GM12865 (cell line): ENCODE results near the gene LRRC4C.
A peak's percentile ranks its signal among the peaks of the same experiment; 100 is the strongest.

Experiments
- DNase-seq: peaks from one replicate; pipeline ENCODE4 v3.0.0; 2010; ENCODE audit warnings: low read depth
- H3K4me3 ChIP-seq: 2 replicates; pipeline ENCODE4 v1.5.1; 2011; ENCODE audit warnings: mild to moderate bottlenecking, low read depth, low read length, control low read depth
- TF ChIP-seq, protein P1 (sequence below): IDR thresholded peaks from 2 replicates; pipeline ENCODE4 v1.5.1; 2011; ENCODE audit warnings: low read length, control low read depth, low read depth, inconsistent platforms; ENCODE audit not compliant: insufficient read depth; ENCODE audit errors: missing control alignments

LRRC4C gene

DNA sequence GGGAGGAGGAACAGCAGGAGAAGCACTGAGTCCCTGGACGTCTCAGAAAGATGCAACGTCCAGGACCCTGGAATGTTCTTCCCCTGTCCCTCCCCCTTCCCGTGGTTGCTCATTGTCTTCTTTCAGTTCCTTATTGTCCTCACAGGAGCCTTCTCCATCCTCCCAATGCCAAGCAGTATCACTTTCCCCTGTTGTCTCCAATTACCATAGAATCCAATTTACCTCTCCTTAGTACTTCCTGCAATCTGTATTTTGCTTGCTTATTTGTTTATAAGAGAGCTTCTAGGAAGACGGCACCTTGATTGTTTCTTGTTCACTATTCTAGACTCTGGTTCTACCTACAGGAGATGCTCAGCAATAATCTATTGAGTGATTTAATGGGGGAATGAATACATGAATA, 1273.7 kb downstream of the LRRC4C start:
- no peak overlapping the region for H3K4me3 ChIP-seq
- TF ChIP-seq, protein P1, sequence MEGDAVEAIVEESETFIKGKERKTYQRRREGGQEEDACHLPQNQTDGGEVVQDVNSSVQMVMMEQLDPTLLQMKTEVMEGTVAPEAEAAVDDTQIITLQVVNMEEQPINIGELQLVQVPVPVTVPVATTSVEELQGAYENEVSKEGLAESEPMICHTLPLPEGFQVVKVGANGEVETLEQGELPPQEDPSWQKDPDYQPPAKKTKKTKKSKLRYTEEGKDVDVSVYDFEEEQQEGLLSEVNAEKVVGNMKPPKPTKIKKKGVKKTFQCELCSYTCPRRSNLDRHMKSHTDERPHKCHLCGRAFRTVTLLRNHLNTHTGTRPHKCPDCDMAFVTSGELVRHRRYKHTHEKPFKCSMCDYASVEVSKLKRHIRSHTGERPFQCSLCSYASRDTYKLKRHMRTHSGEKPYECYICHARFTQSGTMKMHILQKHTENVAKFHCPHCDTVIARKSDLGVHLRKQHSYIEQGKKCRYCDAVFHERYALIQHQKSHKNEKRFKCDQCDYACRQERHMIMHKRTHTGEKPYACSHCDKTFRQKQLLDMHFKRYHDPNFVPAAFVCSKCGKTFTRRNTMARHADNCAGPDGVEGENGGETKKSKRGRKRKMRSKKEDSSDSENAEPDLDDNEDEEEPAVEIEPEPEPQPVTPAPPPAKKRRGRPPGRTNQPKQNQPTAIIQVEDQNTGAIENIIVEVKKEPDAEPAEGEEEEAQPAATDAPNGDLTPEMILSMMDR, result no peak
- DNase-seq, result no peak

GRCh38 chr11:40183073-40184064, 1276.1 kb downstream of the LRRC4C start:
- TF ChIP-seq, protein P1, result no peak
- DNase-seq, result peak; percentile 77

DNA sequence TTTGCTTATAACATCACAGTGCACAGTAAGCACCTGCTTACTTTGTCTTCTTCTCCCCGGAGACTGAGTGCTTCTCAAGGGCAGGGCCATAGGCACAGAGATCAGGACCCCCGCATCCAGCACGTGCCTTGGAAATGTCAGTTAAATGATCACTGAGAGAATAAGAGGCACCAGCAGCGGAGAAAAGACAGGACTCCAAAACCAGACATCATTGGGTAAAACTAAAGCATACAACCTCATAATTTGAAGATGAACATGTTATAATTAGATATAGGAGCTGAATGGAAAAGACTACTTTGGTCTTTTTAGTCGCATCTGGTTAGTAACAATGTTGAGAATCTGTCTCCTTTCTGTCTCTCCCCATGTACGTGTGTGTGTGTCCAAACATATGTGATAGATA, 1279.9 kb downstream of the LRRC4C start:
- H3K4me3 ChIP-seq, result no peak overlapping the region
- TF ChIP-seq, protein P1, result no peak
- no peak for DNase-seq

More at GRCh38 chr11:40183073-40184064, 1276.1 kb downstream of the LRRC4C start:
- H3K4me3 ChIP-seq, result no peak overlapping the region

- no peak overlapping the region for H3K4me3 ChIP-seq
- DNase-seq, result no peak
These were observed 1281.0 kb downstream of the LRRC4C start for GRCh38 chr11:40178470-40178869.

DNA sequence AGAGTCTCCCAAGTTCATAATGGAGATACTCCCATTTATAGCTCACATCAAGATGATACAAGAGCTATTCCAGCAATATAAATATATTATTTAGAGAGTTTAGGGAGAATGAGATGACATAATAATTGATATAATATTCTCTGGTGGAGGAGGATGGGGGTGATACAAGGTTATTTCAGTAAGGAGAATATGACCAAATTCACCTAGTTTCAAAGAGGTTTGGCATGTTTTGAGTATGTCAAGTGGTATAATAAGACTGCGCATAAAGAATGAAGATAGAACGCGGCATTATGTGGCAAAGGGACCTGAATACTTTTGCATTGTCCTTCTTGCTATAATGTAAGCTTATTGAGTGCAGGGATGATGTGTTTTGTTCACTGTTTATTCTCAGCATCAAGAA, 1283.5 kb downstream of the LRRC4C start:
- H3K4me3 ChIP-seq, result no peak overlapping the region
- DNase-seq, result no peak
- TF ChIP-seq, protein P1, result no peak

More at GRCh38 chr11:40178470-40178869, 1281.0 kb downstream of the LRRC4C start:
- TF ChIP-seq, protein P1, result no peak

DNA sequence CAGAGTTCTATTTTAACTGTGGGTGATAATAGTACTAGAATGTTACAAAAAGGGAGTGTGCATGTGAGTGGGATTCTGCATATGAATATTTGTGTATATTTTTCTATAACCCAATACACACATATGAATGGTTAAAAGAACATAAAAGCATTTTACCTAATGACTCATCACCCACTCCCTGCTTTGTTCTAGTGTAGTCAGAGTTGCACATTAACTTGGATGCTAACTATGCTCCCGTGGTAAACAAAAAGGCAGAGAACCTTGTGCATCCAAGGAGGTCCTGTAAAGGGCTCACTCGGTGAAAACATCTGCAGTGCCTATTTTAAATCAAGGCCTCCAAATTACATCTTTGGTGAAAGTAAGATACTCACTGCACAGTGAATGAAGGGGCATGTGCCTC, 1289.4 kb downstream of the LRRC4C start:
- H3K4me3 ChIP-seq, result no peak overlapping the region
- DNase-seq, result no peak
- TF ChIP-seq, protein P1, result no peak
